HG03558 (cell line): ENCODE measurements around the gene RXFP4.
"Not testable (repeated sequence)": the region's sequence is repeated elsewhere in the genome, so short reads cannot be mapped to it uniquely, and the experiment has no call there.

Experiments
- ATAC-seq: cut with Tn5 transposase; IDR thresholded peaks from one replicate; pipeline ENCODE4 v1.9.1; 2021; ENCODE audit warnings: moderate number of reproducible peaks; ENCODE audit not compliant: unreplicated experiment; ENCODE audit errors: extremely low read depth

Gene RXFP4

GRCh38 chr1:155976913-155977689 lies 35.7 kb downstream of the RXFP4 start:
- ATAC-seq = no peak

GRCh38 chr1:155977690-155978324 lies 36.4 kb downstream of the RXFP4 start:
- no peak for ATAC-seq

DNA sequence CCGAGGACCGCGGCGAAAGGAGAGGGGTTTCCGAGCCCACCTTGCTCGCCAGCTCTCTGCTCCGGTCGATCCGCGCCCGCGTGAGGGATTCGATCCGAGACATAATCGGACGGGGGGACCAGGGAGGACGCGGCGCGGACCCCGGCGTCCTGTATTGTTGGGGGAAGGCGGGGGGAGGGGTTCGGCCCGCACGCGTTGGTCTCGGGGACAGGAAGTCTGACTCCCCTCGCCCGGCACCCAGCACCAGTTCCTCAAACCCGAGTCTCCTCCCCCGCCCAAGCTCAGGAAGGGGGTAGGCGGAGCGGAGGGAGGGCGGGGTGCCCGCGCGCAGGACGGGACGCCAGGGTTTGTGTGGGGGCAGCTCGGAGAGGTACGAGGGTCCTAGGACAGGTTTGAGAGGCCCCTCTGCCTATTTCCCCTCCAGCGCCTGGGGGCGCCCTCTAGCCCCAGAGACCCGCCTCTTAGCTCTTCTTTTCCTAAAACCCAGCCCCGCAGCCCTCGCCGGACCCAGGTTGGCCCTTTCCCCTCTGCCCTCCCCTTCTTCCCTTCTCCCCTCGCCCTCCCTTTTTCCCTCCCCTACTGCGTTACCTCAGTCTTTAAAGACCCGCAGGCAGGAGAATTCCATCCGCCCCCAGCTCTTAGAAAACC lies 37.0 kb downstream of the RXFP4 start, which contains the start of gene ARHGEF2:
ARHGEF2 (minus strand) TSS at position 223 of the 648 bp plus-strand sequence; CDS start at position 103, 120 bp downstream.
- ATAC-seq = no peak

- no peak for ATAC-seq
These were observed 37.6 kb downstream of the RXFP4 start for GRCh38 chr1:155978973-155979429.

GRCh38 chr1:155979597-155980343 lies 38.3 kb downstream of the RXFP4 start:
- no peak for ATAC-seq

GRCh38 chr1:155981266-155982088 lies 40.0 kb downstream of the RXFP4 start:
- ATAC-seq = no peak

GRCh38 chr1:155982106-155982505 lies 40.7 kb downstream of the RXFP4 start:
- ATAC-seq = no peak

- no peak for ATAC-seq
These were observed 42.0 kb downstream of the RXFP4 start for GRCh38 chr1:155983191-155984024.

DNA sequence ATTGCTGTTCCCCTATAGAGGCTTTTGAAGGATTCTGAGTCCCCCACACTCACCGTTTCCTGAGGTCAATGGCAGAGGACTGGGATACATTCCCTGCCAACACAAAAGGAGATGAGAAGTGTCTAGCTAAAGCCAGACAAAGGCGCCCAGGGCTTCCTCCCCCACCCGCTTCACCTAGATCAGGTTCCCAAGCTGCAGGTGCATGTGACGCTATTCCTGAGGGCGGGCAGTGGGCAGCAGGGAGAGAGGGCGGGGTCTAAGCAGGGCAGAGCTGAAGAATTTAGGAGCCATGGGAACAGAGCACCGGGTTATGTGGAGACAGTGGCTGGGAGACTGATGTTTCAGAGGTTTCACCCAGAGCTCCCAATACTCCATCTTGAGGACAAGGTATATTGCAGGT lies 42.9 kb downstream of the RXFP4 start:
- ATAC-seq = no peak

DNA sequence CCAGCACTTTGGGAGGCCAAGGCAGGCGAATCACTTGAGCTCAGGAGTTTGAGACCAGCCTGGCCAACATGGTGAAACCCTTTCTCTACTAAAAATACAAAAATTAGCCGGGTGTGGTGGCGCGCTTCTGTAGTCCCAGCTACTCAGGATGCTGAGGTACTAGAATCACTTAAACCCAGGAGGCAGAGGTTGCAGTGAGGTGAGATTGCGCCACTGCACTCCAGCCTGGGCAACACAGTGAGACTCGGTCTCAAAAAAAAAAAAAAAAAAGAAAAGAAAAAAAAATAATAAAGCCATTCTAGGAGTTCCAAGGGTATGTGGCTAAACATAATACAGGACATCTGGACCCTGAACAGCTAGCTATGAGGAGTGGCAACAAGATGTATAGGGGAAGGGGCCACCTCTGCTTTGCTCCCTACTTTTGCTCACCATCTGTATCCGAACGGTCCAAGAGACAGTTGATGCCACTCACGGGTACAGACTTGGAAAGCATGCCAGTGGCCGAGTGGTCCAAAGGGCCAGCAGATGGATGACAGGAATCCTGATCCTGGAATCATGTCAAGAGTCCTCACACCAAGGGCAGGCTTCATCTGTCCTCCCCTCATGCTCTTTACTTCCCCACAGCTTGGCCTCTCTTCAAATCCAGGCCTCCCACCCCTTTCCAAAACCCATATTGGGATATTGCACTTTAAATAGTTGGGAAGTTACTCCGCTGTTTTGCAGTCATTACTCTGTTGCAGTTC lies 43.6 kb downstream of the RXFP4 start:
- not testable (repeated sequence) for ATAC-seq

DNA sequence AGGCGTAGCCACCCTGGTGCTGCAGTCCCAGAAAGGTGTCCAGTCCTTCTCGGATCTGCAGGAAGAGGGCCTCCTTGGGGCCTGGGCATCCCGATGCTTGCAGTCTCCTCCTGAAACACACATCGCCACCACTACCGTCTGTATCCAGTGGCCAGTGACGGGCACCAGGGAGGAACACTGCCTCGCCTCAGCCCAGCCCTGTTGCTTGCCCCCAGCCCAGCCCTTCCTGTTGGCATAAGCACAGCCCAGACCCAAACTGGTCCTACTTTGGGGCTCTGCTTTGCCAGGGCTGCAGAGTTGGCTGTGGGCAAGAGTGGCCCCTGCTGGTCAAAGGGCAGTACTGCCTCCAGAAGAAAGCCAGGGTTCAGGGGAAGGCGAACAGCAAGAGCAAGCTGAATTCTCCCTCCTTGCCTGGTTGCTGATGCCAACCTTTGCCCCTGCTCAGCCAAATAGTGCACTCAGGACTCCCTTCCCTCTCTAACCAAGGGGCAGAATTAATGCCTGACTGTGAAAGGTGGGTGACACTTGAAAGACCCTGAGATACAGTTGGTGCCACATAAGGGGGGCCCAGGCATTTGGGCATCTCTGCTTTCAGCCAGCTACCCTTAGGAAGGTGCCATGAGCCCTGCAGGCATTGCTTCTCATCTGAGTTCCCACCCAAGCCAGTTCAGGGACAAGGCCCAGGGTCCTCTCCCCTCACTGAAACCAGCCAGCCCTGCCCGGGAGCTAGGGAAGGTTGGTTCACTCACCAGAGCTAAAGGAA lies 48.0 kb downstream of the RXFP4 start:
- ATAC-seq = no peak

- ATAC-seq = no peak
These were observed 48.7 kb downstream of the RXFP4 start for GRCh38 chr1:155990005-155990739.
